WI38 (cell line): Measurements from ENCODE around the gene PRIMA1.

ENCODE experiments used
- H3K4me3 ChIP-seq: 2 replicates; pipeline ENCODE4 v1.5.1; 2011; ENCODE audit warnings: low read depth, mild to moderate bottlenecking, control low read depth, low read length
- TF ChIP-seq, protein P1 (sequence below): IDR thresholded peaks from 2 replicates; pipeline ENCODE4 v1.5.1; 2012; ENCODE audit warnings: low read depth, mild to moderate bottlenecking, control low read depth, low read length

Gene PRIMA1

DNA sequence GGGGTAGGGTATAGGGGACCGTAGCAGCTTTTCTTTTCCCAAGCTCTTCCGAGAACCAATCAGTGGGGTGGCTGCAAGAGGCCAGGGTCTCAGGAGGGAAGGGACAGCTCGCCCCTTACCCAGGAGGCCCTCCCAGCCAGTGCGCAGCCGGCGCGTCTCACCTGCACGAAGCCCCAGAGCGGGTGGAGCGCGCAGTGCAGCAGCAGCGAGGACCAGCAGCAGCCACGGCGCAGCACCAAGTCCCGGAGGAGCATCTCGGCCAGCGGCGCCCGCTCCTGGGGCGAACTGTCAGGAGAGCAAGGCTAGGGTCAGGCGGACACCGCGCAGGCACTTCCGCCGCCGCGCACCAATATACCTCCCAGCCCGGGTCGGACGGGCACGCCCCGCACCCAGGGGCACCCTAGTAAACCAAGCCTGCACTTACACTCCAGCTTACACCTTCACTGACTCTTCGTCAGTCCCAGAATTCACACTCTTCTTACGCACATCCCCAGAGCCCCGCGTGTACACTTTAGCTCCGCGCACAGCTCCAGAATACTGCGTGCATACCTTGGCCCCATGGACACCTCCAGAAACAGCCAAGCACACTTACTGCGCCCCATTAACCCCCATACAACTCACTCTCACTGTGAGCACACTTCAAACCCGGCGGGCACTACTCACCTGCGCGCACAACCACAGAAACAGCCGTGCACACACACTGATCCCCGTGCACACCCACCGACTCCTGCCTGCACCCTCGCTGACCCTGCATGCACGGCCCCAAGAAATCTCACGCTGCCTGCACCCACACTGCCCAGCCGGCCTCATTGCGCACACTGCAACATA is 606 bp downstream of the PRIMA1 start:
- H3K4me3 ChIP-seq: no peak overlapping the region
- TF ChIP-seq, protein P1, sequence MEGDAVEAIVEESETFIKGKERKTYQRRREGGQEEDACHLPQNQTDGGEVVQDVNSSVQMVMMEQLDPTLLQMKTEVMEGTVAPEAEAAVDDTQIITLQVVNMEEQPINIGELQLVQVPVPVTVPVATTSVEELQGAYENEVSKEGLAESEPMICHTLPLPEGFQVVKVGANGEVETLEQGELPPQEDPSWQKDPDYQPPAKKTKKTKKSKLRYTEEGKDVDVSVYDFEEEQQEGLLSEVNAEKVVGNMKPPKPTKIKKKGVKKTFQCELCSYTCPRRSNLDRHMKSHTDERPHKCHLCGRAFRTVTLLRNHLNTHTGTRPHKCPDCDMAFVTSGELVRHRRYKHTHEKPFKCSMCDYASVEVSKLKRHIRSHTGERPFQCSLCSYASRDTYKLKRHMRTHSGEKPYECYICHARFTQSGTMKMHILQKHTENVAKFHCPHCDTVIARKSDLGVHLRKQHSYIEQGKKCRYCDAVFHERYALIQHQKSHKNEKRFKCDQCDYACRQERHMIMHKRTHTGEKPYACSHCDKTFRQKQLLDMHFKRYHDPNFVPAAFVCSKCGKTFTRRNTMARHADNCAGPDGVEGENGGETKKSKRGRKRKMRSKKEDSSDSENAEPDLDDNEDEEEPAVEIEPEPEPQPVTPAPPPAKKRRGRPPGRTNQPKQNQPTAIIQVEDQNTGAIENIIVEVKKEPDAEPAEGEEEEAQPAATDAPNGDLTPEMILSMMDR: no peak

DNA sequence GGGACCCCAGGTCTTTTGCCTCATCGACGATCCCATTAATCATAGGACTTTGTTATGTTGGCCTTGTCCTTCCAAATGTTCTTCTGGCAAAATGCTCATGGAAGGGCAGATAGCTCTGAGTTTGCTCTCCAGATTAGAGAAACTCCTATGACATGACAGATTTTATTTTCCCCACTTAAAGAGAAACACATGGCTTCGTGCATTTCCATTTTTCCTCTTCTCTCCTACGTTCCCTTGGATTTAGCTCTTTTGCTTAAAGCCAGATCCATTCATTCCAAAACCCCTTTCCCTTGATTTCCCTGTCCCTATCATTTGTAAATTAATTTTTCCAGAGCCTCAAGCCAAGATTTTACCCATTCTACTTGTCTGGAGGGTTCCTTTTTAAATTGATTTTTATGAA is 2.9 kb downstream of the PRIMA1 start:
- TF ChIP-seq, protein P1: no peak
- H3K4me3 ChIP-seq: no peak overlapping the region

DNA sequence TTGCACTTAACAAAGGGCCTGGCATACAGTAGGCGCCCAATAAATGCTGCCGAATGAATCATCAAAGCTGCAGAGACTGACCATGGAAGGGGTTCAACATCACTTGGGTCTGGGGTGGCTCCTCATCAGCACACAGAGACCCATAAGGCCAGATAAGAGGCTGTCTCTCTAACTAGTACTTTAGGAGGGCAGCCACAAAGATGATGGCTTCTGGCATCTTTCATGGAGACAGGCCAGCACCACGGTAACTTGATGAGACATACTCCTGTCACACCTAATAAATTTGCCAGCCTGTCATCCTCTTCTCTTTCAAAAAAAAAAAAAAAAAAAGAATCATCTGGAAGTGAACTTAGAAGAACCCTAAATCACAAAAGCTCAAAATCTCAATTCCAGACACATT is 3.4 kb downstream of the PRIMA1 start:
- no peak overlapping the region for H3K4me3 ChIP-seq
- TF ChIP-seq, protein P1: no peak

DNA sequence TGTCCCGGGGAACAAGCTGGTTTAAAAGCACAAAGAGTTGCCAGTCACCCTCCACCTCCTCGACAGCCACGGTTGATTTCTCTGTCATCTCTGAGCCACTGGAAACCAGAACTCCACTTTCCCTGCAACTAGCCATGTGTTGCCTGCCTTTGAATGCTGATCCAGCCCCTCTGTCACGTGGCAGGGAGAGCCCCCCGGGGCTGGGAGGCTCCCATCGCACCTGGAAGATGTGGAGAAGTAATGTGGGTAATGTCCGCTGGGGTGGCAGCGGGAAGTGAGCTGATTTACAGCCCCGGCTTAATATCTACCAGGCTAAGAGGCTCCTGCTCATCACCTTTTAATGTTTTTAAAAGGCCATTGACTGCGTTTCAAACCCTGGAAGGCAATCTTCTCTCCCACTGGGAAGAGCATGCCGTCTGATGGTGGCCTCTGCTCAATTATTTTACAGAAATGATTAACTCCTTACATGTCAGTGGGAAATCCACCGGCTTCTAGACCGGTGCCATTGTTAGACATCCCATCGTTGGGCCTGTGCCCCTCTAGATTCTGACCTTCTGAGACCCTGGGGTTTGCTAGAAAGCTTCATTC is 7.4 kb downstream of the PRIMA1 start:
- TF ChIP-seq, protein P1: no peak
- H3K4me3 ChIP-seq: no peak overlapping the region

DNA sequence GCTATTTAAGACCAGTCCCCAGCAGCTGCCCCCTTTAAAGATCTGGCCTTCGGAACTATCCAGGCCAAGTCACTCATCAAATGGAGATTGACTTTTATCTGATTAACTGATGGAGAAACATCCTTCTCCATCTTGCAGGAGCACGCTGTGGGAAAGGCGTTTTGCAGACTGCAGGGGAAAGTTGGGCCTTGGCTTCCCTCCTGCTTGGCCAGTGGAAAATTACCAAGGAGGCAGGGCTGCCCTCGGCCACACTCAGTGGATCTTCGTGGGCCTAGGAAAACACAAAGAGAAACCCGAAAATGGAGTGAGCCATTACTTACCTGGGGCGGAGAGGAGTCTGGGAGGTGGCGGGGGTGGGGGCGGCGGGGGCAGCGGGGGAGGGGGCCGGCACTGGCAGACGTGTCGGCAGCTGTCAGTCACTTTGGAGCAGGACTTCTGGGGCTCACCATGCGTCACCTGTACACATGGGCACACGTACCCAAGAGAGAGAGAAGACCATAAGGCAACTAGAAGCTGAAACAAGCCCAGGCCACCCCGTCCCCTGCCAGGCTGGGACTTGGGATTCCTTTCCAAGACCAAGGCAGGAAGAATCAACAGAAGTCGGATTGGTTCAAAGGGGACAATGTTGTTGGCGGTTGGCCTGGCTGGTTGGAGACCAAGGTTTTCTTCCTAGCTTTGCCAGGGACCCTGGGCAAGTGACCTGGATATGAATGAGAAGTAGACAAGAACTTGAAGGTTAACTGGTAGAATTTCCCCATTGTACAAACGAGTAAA is 9.2 kb downstream of the PRIMA1 start:
- TF ChIP-seq, protein P1: no peak
- no peak overlapping the region for H3K4me3 ChIP-seq

DNA sequence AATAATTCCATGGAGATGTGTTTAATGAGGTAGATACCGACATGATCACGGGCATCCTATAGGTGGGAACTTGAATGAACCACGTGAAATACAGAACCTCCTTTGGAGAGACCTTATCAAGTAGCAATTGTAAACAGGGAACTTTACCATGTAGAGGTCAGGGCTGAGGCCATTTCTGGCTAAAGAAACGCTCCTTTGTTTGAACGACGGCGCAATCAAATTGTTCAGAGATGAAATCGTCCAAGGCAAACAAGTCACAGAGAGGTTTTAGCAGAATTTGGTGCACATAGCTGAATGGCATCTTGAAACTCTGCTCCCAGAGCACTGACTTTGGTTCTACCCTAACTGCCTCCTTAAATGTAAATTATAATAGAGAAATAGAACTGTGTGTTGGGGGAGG is 9.8 kb downstream of the PRIMA1 start:
- no peak overlapping the region for H3K4me3 ChIP-seq
- TF ChIP-seq, protein P1: no peak

DNA sequence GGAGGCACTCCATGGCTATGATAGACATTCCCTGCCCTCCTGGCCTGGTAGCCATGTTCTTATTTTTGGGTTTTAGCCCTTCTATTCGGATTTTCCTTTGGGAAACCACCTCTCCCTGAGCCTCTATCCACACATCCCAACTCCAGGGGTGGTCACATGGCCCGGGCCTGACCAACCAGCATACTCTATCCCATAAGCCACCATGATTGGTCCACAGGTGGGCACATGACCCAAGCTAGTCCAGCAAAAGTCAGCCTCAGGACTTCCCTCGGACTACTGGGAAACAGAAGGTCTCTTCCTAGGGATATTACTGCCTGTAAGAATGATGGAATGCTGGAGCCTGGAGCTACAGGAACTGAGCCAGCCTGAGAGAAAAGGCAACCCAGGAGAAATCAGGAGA is 12.5 kb downstream of the PRIMA1 start:
- H3K4me3 ChIP-seq: no peak overlapping the region
- TF ChIP-seq, protein P1: no peak
